Liver (tissue), 9 donors: ENCODE results near the gene GSX2. TPM values are rescaled to one million over a fixed set of nuclear protein-coding genes. Genes with fewer than 3 reads are reported as not detected.

ENCODE experiments used
- DNase-seq: peaks from one replicate; pipeline ENCODE4 v3.0.0-alpha.2; 2017; ENCODE audit warnings: low spot score
- H3K27ac ChIP-seq, 2 donors: one replicate each; pipeline ENCODE4 v1.7.0; 2013; ENCODE audit warnings: inconsistent platforms in 2 of 2, low read length in 2 of 2, control low read depth in 1 of 2, low read depth in 1 of 2, mild to moderate bottlenecking in 1 of 2
- H3K27me3 ChIP-seq, 4 donors: one replicate each; pipeline versions ENCODE4 v1.6.1 to v1.7.0; 2013; ENCODE audit warnings: low read length in 3 of 4, inconsistent platforms in 1 of 4, mild to moderate bottlenecking in 1 of 4, moderate library complexity in 1 of 4; ENCODE audit not compliant: control insufficient read depth in 4 of 4, insufficient read depth in 4 of 4
- H3K36me3 ChIP-seq, 4 donors: one replicate each; pipeline versions ENCODE4 v1.6.1 to v1.7.0; 2013; ENCODE audit warnings: low read length in 3 of 4, mild to moderate bottlenecking in 3 of 4, low read depth in 1 of 4, moderate library complexity in 1 of 4; ENCODE audit not compliant: control insufficient read depth in 4 of 4, insufficient read depth in 3 of 4
- H3K4me1 ChIP-seq, 4 donors: one replicate each; pipeline versions ENCODE4 v1.6.1 to v1.7.0; 2013; ENCODE audit warnings: low read length in 3 of 4, mild to moderate bottlenecking in 3 of 4, moderate library complexity in 1 of 4; ENCODE audit not compliant: control insufficient read depth in 4 of 4, insufficient read depth in 4 of 4
- H3K4me3 ChIP-seq, 3 donors: one replicate each; pipeline versions ENCODE4 v1.6.1 to v1.7.0; 2013; ENCODE audit warnings: low read length in 3 of 3, control low read depth in 1 of 3, low read depth in 1 of 3, mild to moderate bottlenecking in 1 of 3
- H3K9ac ChIP-seq, 2 donors: one replicate each; pipeline ENCODE4 v1.7.0; 2013; ENCODE audit warnings: low read length in 2 of 2, mild to moderate bottlenecking in 2 of 2, moderate library complexity in 2 of 2, control low read depth in 1 of 2, low read depth in 1 of 2
- H3K9me3 ChIP-seq, 4 donors: one replicate each; pipeline versions ENCODE4 v1.6.1 to v1.7.0; 2013; ENCODE audit warnings: low read length in 3 of 4; ENCODE audit not compliant: control insufficient read depth in 4 of 4
- ATF3 ChIP-seq: IDR thresholded peaks from 2 replicates; pipeline ENCODE4 v1.6.1; 2016; ENCODE audit warnings: antibody characterized with exemption
- CTCF ChIP-seq: fragments of 150-350 bp; IDR thresholded peaks from 2 replicates; pipeline ENCODE4 v1.5.1; 2017; ENCODE audit warnings: improper control_type of control experiment, low read depth, low read length; ENCODE audit not compliant: missing input control
- EGR1 ChIP-seq, 2 donors: IDR thresholded peaks; 2 replicates each; pipeline ENCODE4 v1.6.1; 2016 to 2018; ENCODE audit warnings: antibody characterized with exemption in 2 of 2, low read depth in 2 of 2
- FOXA1 ChIP-seq: IDR thresholded peaks from 2 replicates; pipeline ENCODE4 v1.6.1; 2016; ENCODE audit warnings: antibody characterized with exemption
- FOXA2 ChIP-seq: IDR thresholded peaks from 2 replicates; pipeline ENCODE4 v1.6.1; 2016; ENCODE audit warnings: antibody characterized with exemption
- GABPA ChIP-seq, 2 donors: IDR thresholded peaks in 1 of 2; conservative IDR thresholded peaks in 1 of 2; 2 replicates each; pipeline ENCODE4 v1.6.1; 2016; ENCODE audit warnings: antibody characterized with exemption in 2 of 2, mild to moderate bottlenecking in 1 of 2, moderate library complexity in 1 of 2
- HNF4A ChIP-seq, 2 donors: conservative IDR thresholded peaks; 2 replicates each; pipeline ENCODE4 v1.6.1; 2016; ENCODE audit warnings: antibody characterized with exemption in 2 of 2, mild to moderate bottlenecking in 2 of 2
- HNF4G ChIP-seq: IDR thresholded peaks from 2 replicates; pipeline ENCODE4 v1.6.1; 2016; ENCODE audit warnings: antibody characterized with exemption
- JUND ChIP-seq, 2 donors: IDR thresholded peaks; 2 replicates each; pipeline ENCODE4 v1.6.1; 2016; ENCODE audit warnings: antibody characterized with exemption in 2 of 2
- NR2F2 ChIP-seq: IDR thresholded peaks from 2 replicates; pipeline ENCODE4 v1.6.1; 2016; ENCODE audit warnings: antibody characterized with exemption
- RAD21 ChIP-seq, 2 donors: IDR thresholded peaks; 2 replicates each; pipeline ENCODE4 v1.6.1; 2016; ENCODE audit warnings: antibody characterized with exemption in 2 of 2, mild to moderate bottlenecking in 2 of 2
- REST ChIP-seq: IDR thresholded peaks from 2 replicates; pipeline ENCODE4 v1.6.1; 2016; ENCODE audit warnings: antibody characterized with exemption, mild to moderate bottlenecking
- RXRA ChIP-seq, 2 donors: IDR thresholded peaks; 2 replicates each; pipeline ENCODE4 v1.6.1; 2017 to 2018; ENCODE audit warnings: antibody characterized with exemption in 2 of 2, mild to moderate bottlenecking in 1 of 2
- SP1 ChIP-seq: IDR thresholded peaks from 2 replicates; pipeline ENCODE4 v1.6.1; 2018; ENCODE audit warnings: antibody characterized with exemption, mild to moderate bottlenecking
- TAF1 ChIP-seq: conservative IDR thresholded peaks from 2 replicates; pipeline ENCODE4 v1.6.1; 2016; ENCODE audit warnings: antibody characterized with exemption, mild to moderate bottlenecking
- YY1 ChIP-seq: IDR thresholded peaks from 2 replicates; pipeline ENCODE4 v1.6.1; 2016; ENCODE audit warnings: antibody characterized with exemption, mild to moderate bottlenecking
- ZBTB33 ChIP-seq: IDR thresholded peaks from 2 replicates; pipeline ENCODE4 v1.6.1; 2016; ENCODE audit warnings: antibody characterized with exemption
- WGBS: extraction: QIAGEN DNeasy Blood & Tissue Kit; methylation state at CpG from one replicate; pipeline ENCODE4 v1.1.7; 2013; 5-methylcytosine and 5-hydroxymethylcytosine counted together
- polyA plus RNA-seq, 2 donors: library from polyadenylated mRNA; stranded (reverse) in 1 of 2; unstranded in 1 of 2; fragments of 200-250 nt in 1 of 2; fragments of >200 nt in 1 of 2; fragmentation: Nextera tagmentation in 1 of 2; extraction: Ambion mirVana in 1 of 2; gene quantifications; one replicate each; pipeline versions ENCODE4 v1.2.1 to v1.2.3, GENCODE V29; 2013 to 2015
- total RNA-seq, 2 donors: library from RNA; depleted of rRNA; stranded (reverse); fragments of >200 nt; gene quantifications; one replicate each; pipeline ENCODE4 v1.2.3, GENCODE V29; 2014
- donor health status: healthy.
- donor health status: healthy.
- donor health status: healthy.
- donor health status: healthy.
- donor health status: healthy.

GSX2 gene
- total RNA-seq (not detected), polyA plus RNA-seq (not detected)

GRCh38 chr4:54099748-54100574 is at the start of gene GSX2:
TSS of gene GSX2 (plus strand) at chr4:54100163. CDS start at chr4:54100345, 182 bp downstream.
- TF ChIP-seq CTCF (no peak), HNF4G (no peak), HNF4A (conservative IDR thresholded peaks at IDR 0.05) (no peak), RXRA (IDR thresholded peaks at IDR 0.05) (no peak), YY1 (no peak)
- Histone ChIP-seq H3K9me3 (no peaks in the 10 kb centered on the region), H3K36me3 (no peaks in the 10 kb centered on the region), H3K9ac (no peak within 1 kb of the TSS), H3K4me1 (peaks cover 13 to 42% (median 32%) of the 10 kb centered on the region in 4 donors), H3K27ac (no peak within 1 kb of the TSS), H3K4me3 (peak within 1 kb of the TSS in 1 of 3 donors; percentile 44), H3K27me3 (peaks cover 2 to 28% (median 10%) of the 10 kb centered on the region in 4 donors)
- DNase-seq, result no peak
- 2% methylated on average over 66 of the region's 66 CpGs for WGBS

GRCh38 chr4:54050214-54050904 is 49.6 kb upstream of the GSX2 start:
- peaks cover 0 to 7% (median 3%) of the 10 kb centered on the region in 4 donors for H3K36me3 ChIP-seq
- H3K9ac ChIP-seq, result no peak overlapping the region
- H3K27ac ChIP-seq, result no peak overlapping the region
- peaks cover 4 to 35% (median 19%) of the 10 kb centered on the region in 4 donors for H3K4me1 ChIP-seq
- TF ChIP-seq TAF1 (no peak), ZBTB33 (no peak), FOXA2 (no peak), CTCF (no peak), EGR1 (IDR thresholded peaks at IDR 0.05; ENCODE audit: low read depth in 2 of 2) (no peak), FOXA1 (no peak), YY1 (no peak), HNF4G (no peak), SP1 (no peak), GABPA (IDR thresholded peaks at IDR 0.05 in 1 of 2, conservative IDR thresholded peaks at IDR 0.05 in 1 of 2) (no peak), ATF3 (no peak), REST (no peak), NR2F2 (no peak), RAD21 (IDR thresholded peaks at IDR 0.05) (no peak), RXRA (IDR thresholded peaks at IDR 0.05) (no peak), HNF4A (conservative IDR thresholded peaks at IDR 0.05) (no peak), JUND (IDR thresholded peaks at IDR 0.05) (no peak)
- no peaks in the 10 kb centered on the region for H3K27me3 ChIP-seq
- no peaks in the 10 kb centered on the region for H3K9me3 ChIP-seq
- WGBS, result 37% methylated on average over 1 of the region's 1 CpG
- DNase-seq, result no peak
- no peak overlapping the region for H3K4me3 ChIP-seq
